ENCODE results near the gene GLI3.

GRCh38 chr7:42193471-42194129 lies 43.4 kb downstream of the GLI3 start:
- no peak for TF ChIP-seq CTCF (IDR thresholded peaks at IDR 0.05)
- no peak for TF ChIP-seq POLR2A (IDR thresholded peaks at IDR 0.05)
